ENCODE results near the gene TBL1X.

TBL1X gene

GRCh38 chrX:9662148-9662547 lies 197.3 kb downstream of the TBL1X start:
- no peak overlapping the region for H3K4me3 ChIP-seq (ENCODE audit: low read length)
- H3K9ac ChIP-seq (ENCODE audit: low read length) = no peak overlapping the region
- H2AFZ ChIP-seq (ENCODE audit: low read depth, low read length) = no peak overlapping the region
- H3K27me3 ChIP-seq (ENCODE audit: low read depth, low read length) = no peaks in the 10 kb centered on the region
- H3K79me2 ChIP-seq (ENCODE audit: low read length) = no peaks in the 10 kb centered on the region
- no peak overlapping the region for H3K27ac ChIP-seq (ENCODE audit: low read length)
- no peaks in the 10 kb centered on the region for H3K9me3 ChIP-seq (ENCODE audit: insufficient read depth, low read length)
- H3K36me3 ChIP-seq (replicated peaks; ENCODE audit: low read depth, low read length) = peaks cover 16% of the 10 kb centered on the region
- TF ChIP-seq EZH2phosphoT487 (IDR thresholded peaks at IDR 0.05; ENCODE audit: low read depth) = no peak
- TF ChIP-seq CTCF (IDR thresholded peaks at IDR 0.05; ENCODE audit: low read depth, low read length) = no peak
- H4K20me1 ChIP-seq (ENCODE audit: insufficient read depth, low read length) = no peaks in the 10 kb centered on the region
- peaks cover 11% of the 10 kb centered on the region for H3K4me1 ChIP-seq (ENCODE audit: low read length)
- no peak overlapping the region for H3K4me2 ChIP-seq (ENCODE audit: low read length)

GRCh38 chrX:9663216-9663615 lies 198.4 kb downstream of the TBL1X start:
- H3K27ac ChIP-seq (ENCODE audit: low read length) = no peak overlapping the region
- H3K79me2 ChIP-seq (ENCODE audit: low read length) = no peaks in the 10 kb centered on the region
- H4K20me1 ChIP-seq (ENCODE audit: insufficient read depth, low read length) = no peaks in the 10 kb centered on the region
- H2AFZ ChIP-seq (ENCODE audit: low read depth, low read length) = no peak overlapping the region
- H3K9ac ChIP-seq (ENCODE audit: low read length) = no peak overlapping the region
- peaks cover 8% of the 10 kb centered on the region for H3K36me3 ChIP-seq (replicated peaks; ENCODE audit: low read depth, low read length)
- no peak overlapping the region for H3K4me3 ChIP-seq (ENCODE audit: low read length)
- peaks cover 2% of the 10 kb centered on the region for H3K4me1 ChIP-seq (ENCODE audit: low read length)
- H3K27me3 ChIP-seq (ENCODE audit: low read depth, low read length) = no peaks in the 10 kb centered on the region
- TF ChIP-seq CTCF (IDR thresholded peaks at IDR 0.05; ENCODE audit: low read depth, low read length) (no peak), EZH2phosphoT487 (IDR thresholded peaks at IDR 0.05; ENCODE audit: low read depth) (no peak)
- H3K4me2 ChIP-seq (ENCODE audit: low read length) = no peak overlapping the region
- no peaks in the 10 kb centered on the region for H3K9me3 ChIP-seq (ENCODE audit: insufficient read depth, low read length)

DNA sequence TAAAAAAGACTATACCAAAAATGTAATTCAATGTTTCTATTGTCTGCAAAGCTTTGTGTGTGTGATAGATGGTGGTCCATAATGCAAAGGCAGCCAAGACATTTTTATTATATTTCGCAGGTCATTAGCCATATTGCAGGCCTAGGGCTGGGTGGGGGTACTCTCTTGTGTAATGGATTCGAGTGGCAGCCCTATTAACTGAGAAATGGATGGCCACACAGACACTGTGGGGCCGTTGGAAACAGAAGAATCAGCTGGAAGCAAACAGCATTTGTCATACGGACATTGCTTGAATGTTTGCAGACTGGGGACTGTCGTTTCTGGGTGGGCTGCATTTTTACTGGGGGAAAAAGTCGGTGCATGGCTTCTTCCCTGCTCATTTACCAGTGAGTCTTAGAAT lies 199.4 kb downstream of the TBL1X start:
- Histone ChIP-seq H3K9ac (ENCODE audit: low read length) (no peak overlapping the region), H3K4me2 (ENCODE audit: low read length) (no peak overlapping the region), H3K9me3 (ENCODE audit: insufficient read depth, low read length) (no peaks in the 10 kb centered on the region), H3K79me2 (ENCODE audit: low read length) (no peaks in the 10 kb centered on the region), H3K4me1 (ENCODE audit: low read length) (peaks cover 6% of the 10 kb centered on the region), H3K4me3 (ENCODE audit: low read length) (no peak overlapping the region), H3K36me3 (replicated peaks; ENCODE audit: low read depth, low read length) (peaks cover 5% of the 10 kb centered on the region), H4K20me1 (ENCODE audit: insufficient read depth, low read length) (no peaks in the 10 kb centered on the region), H2AFZ (ENCODE audit: low read depth, low read length) (no peak overlapping the region), H3K27ac (ENCODE audit: low read length) (no peak overlapping the region), H3K27me3 (ENCODE audit: low read depth, low read length) (no peaks in the 10 kb centered on the region)
- TF ChIP-seq CTCF (IDR thresholded peaks at IDR 0.05; ENCODE audit: low read depth, low read length) (no peak), EZH2phosphoT487 (IDR thresholded peaks at IDR 0.05; ENCODE audit: low read depth) (no peak)

DNA sequence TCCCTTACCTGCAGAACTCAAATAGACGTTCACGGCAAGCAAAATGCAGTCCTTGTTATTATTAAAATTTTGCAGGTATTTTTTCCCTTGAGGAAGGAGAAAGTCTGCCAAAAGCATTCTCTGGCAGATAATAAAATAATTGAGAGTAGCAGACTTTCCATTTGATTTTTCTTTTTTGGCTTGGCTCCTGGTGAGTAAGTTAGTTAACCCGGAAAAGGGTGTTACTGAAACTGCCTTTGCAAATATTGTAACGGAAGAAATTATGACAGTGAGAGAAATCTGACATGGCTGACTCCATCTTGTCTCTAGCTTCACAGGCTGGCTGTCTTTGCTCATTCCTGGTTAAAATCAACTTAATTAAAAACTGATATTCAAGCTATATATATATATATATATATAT lies 200.3 kb downstream of the TBL1X start:
- peaks cover 6% of the 10 kb centered on the region for H3K4me1 ChIP-seq (ENCODE audit: low read length)
- H3K36me3 ChIP-seq (replicated peaks; ENCODE audit: low read depth, low read length) = peaks cover 3% of the 10 kb centered on the region
- TF ChIP-seq CTCF (IDR thresholded peaks at IDR 0.05; ENCODE audit: low read depth, low read length) = no peak
- TF ChIP-seq EZH2phosphoT487 (IDR thresholded peaks at IDR 0.05; ENCODE audit: low read depth) = no peak
- H3K9ac ChIP-seq (ENCODE audit: low read length) = no peak overlapping the region
- H3K4me3 ChIP-seq (ENCODE audit: low read length) = no peak overlapping the region
- no peak overlapping the region for H2AFZ ChIP-seq (ENCODE audit: low read depth, low read length)
- no peaks in the 10 kb centered on the region for H3K27me3 ChIP-seq (ENCODE audit: low read depth, low read length)
- no peaks in the 10 kb centered on the region for H3K79me2 ChIP-seq (ENCODE audit: low read length)
- H3K27ac ChIP-seq (ENCODE audit: low read length) = no peak overlapping the region
- H3K4me2 ChIP-seq (ENCODE audit: low read length) = no peak overlapping the region
- no peaks in the 10 kb centered on the region for H3K9me3 ChIP-seq (ENCODE audit: insufficient read depth, low read length)
- H4K20me1 ChIP-seq (ENCODE audit: insufficient read depth, low read length) = no peaks in the 10 kb centered on the region
